ENCODE measurements around the gene HECTD2. TPM values are rescaled to one million over a fixed set of nuclear protein-coding genes. Genes with fewer than 3 reads are reported as not detected.
A peak's percentile ranks its signal among the peaks of the same experiment; 100 is the strongest.
"Not testable (repeated sequence)": the region's sequence is repeated elsewhere in the genome, so short reads cannot be mapped to it uniquely, and the experiment has no call there.

HECTD2 gene
- 14.6 TPM for polyA plus RNA-seq (2013, experiment 1 of 2)
- 15.6 TPM for polyA plus RNA-seq (2013, experiment 2 of 2)

DNA sequence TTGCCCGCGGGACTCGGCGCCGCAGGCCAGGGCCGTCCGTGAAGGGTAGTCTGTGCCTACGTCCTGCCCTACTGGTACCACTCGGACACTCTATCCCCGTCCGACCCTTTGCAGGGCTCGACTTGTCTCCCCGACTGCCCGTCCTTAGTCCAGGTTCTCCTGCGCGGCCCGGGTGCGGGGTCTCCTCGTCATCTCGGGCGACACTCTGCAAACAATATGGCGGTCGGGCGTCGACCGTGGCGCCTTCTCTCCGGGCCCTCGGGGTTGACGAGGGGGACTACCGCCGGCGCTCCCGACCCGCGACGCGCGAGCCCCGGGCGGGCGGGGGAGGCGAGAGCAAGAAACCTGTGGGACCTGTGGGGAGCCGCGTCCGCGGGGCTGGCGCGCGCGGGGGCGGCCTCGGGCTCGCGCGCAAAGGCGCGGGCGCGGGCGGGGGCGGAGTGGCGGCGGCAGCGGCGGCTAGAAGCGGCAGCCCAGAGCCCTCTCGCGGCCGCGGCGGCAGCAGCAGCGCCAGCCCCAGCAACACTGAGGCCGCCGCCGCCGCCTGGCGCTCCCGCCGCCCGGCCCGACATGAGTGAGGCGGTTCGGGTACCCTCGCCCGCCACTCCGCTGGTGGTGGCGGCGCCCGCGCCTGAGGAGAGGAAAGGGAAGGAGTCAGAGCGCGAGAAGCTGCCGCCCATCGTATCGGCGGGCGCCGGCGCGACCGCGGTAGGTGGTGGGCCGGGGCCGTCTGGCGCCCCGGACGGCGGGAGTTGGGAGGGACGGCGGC lies at the start of gene HECTD2:
TSS of gene HECTD2 (plus strand) at position 476 of the 769 bp plus-strand sequence. CDS start at position 571, 95 bp downstream.
- Histone ChIP-seq H3K4me1 (ENCODE audit: control insufficient read depth, insufficient read depth, low read length, poor library complexity, severe bottlenecking) (no peaks in the 10 kb centered on the region), H3K27ac (ENCODE audit: low read depth, low read length, severe bottlenecking) (peak within 1 kb of the TSS; percentile 98)
- WGBS, 2 experiments (ENCODE audit: insufficient coverage in 2 of 2), result 0% methylated on average over 56 to 78 of the region's 111 CpGs

DNA sequence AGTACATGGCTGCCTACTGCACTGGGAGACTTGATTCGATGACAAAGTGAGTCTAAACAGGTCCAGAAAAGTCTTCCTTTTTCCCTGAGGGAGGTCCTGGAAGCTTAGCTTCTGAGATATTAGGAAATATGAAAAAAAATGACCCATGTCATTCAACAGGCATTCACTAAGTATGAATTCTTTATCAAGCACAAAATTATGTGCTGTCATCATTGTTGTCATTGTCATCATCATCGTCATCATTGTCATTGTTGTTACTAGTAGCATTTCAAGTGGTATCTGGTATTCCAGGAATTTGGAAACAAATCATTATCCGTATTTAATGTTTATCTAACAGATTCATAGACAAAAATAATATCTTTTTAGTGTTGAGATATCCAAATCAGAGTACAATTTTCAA lies 49.7 kb upstream of the HECTD2 start:
- no peak overlapping the region for H3K27ac ChIP-seq (ENCODE audit: low read depth, low read length, severe bottlenecking)
- no peaks in the 10 kb centered on the region for H3K36me3 ChIP-seq (ENCODE audit: control insufficient read depth, insufficient read depth, low read length)
- 89% methylated on average over 1 of the region's 3 CpGs; no CpG with 5 or more reads in 1 of the 2 experiments for WGBS, 2 experiments (ENCODE audit: insufficient coverage in 2 of 2)
- H3K4me3 ChIP-seq (ENCODE audit: extremely low read depth, insufficient read depth, low read length, poor library complexity, severe bottlenecking), result no peak overlapping the region
- H3K4me1 ChIP-seq (ENCODE audit: control insufficient read depth, insufficient read depth, low read length, poor library complexity, severe bottlenecking), result no peaks in the 10 kb centered on the region
- no peaks in the 10 kb centered on the region for H3K9me3 ChIP-seq (ENCODE audit: control insufficient read depth, low read length)

More for the DNA sequence above, at the start of gene HECTD2:
- H3K9me3 ChIP-seq (ENCODE audit: control insufficient read depth, low read length), result no peaks in the 10 kb centered on the region
- no peaks in the 10 kb centered on the region for H3K36me3 ChIP-seq (ENCODE audit: control insufficient read depth, insufficient read depth, low read length)
- H3K4me3 ChIP-seq (ENCODE audit: extremely low read depth, insufficient read depth, low read length, poor library complexity, severe bottlenecking), result peak within 1 kb of the TSS; percentile 67

- not testable (repeated sequence) for H3K4me3 ChIP-seq (ENCODE audit: extremely low read depth, insufficient read depth, low read length, poor library complexity, severe bottlenecking); H3K27ac ChIP-seq (ENCODE audit: low read depth, low read length, severe bottlenecking); H3K9me3 ChIP-seq (ENCODE audit: control insufficient read depth, low read length); H3K36me3 ChIP-seq (ENCODE audit: control insufficient read depth, insufficient read depth, low read length); H3K4me1 ChIP-seq (ENCODE audit: control insufficient read depth, insufficient read depth, low read length, poor library complexity, severe bottlenecking)
- WGBS, 2 experiments (ENCODE audit: insufficient coverage in 2 of 2), result 100% methylated on average over 1 of the region's 3 CpGs; no CpG with 5 or more reads in 1 of the 2 experiments
Observed at GRCh38 chr10:91365519-91365918, 44.6 kb upstream of the HECTD2 start.

DNA sequence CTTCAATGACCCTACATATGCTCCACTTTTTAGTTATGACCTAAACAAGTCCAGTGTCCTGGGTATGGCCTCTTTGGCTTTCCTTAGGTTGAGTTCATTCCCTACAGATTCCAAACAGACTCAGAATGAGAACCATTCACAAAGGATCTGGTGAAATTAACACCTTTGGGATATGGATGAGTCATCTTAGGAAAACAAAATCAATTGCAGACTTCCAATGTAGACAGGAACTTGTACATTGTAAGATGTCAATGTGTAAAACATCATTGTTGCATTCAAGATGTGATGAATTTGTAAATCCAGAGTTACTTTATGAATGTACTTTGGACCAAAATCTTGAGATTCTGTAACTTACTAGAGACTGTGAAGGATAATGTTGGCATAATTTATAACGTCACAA lies 43.4 kb upstream of the HECTD2 start:
- H3K27ac ChIP-seq (ENCODE audit: low read depth, low read length, severe bottlenecking), result no peak overlapping the region
- no peaks in the 10 kb centered on the region for H3K4me1 ChIP-seq (ENCODE audit: control insufficient read depth, insufficient read depth, low read length, poor library complexity, severe bottlenecking)
- no CpG with 5 or more reads among the region's 1 CpG for WGBS, 2 experiments (ENCODE audit: insufficient coverage in 2 of 2)
- H3K9me3 ChIP-seq (ENCODE audit: control insufficient read depth, low read length), result no peaks in the 10 kb centered on the region
- H3K36me3 ChIP-seq (ENCODE audit: control insufficient read depth, insufficient read depth, low read length), result no peaks in the 10 kb centered on the region
- no peak overlapping the region for H3K4me3 ChIP-seq (ENCODE audit: extremely low read depth, insufficient read depth, low read length, poor library complexity, severe bottlenecking)

- Histone ChIP-seq H3K36me3 (ENCODE audit: control insufficient read depth, insufficient read depth, low read length) (no peaks in the 10 kb centered on the region), H3K4me1 (ENCODE audit: control insufficient read depth, insufficient read depth, low read length, poor library complexity, severe bottlenecking) (no peaks in the 10 kb centered on the region), H3K27ac (ENCODE audit: low read depth, low read length, severe bottlenecking) (no peak overlapping the region), H3K4me3 (ENCODE audit: extremely low read depth, insufficient read depth, low read length, poor library complexity, severe bottlenecking) (no peak overlapping the region), H3K9me3 (ENCODE audit: control insufficient read depth, low read length) (no peaks in the 10 kb centered on the region)
Observed at GRCh38 chr10:91367127-91367531, 43.0 kb upstream of the HECTD2 start.

- Histone ChIP-seq H3K9me3 (ENCODE audit: control insufficient read depth, low read length) (no peaks in the 10 kb centered on the region), H3K36me3 (ENCODE audit: control insufficient read depth, insufficient read depth, low read length) (no peaks in the 10 kb centered on the region), H3K4me3 (ENCODE audit: extremely low read depth, insufficient read depth, low read length, poor library complexity, severe bottlenecking) (no peak overlapping the region), H3K27ac (ENCODE audit: low read depth, low read length, severe bottlenecking) (no peak overlapping the region), H3K4me1 (ENCODE audit: control insufficient read depth, insufficient read depth, low read length, poor library complexity, severe bottlenecking) (no peaks in the 10 kb centered on the region)
- WGBS, 2 experiments (ENCODE audit: insufficient coverage in 2 of 2), result 86% methylated on average over 1 of the region's 2 CpGs; no CpG with 5 or more reads in 1 of the 2 experiments
Observed at GRCh38 chr10:91367558-91367957, 42.6 kb upstream of the HECTD2 start.

GRCh38 chr10:91369978-91370589 lies 40.1 kb upstream of the HECTD2 start:
- not testable (repeated sequence) for H3K4me3 ChIP-seq (ENCODE audit: extremely low read depth, insufficient read depth, low read length, poor library complexity, severe bottlenecking); H3K27ac ChIP-seq (ENCODE audit: low read depth, low read length, severe bottlenecking); H3K9me3 ChIP-seq (ENCODE audit: control insufficient read depth, low read length); H3K36me3 ChIP-seq (ENCODE audit: control insufficient read depth, insufficient read depth, low read length); H3K4me1 ChIP-seq (ENCODE audit: control insufficient read depth, insufficient read depth, low read length, poor library complexity, severe bottlenecking)
- WGBS, 2 experiments (ENCODE audit: insufficient coverage in 2 of 2), result 86% methylated on average over 1 of the region's 6 CpGs; no CpG with 5 or more reads in 1 of the 2 experiments

DNA sequence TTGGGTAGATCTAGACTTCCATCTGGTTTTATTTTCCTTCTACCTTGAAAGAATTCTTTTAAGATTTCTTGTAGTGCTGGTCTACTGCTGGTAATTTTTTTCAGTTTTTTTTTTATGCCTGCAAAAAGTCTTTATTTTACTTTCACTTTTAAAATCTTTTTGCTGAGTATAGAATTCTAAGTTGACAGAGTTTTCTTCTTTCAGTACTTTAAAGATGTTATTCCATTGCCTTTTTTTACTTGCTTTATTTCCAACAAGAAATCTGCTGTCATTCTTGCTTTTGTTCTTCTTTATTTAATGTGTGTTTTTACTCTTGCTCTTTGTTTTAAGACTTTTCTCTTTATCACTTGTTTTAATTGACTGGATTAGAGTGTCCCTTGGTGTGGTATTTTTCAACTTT lies 36.1 kb upstream of the HECTD2 start:
- Histone ChIP-seq H3K27ac (ENCODE audit: low read depth, low read length, severe bottlenecking) (no peak overlapping the region), H3K36me3 (ENCODE audit: control insufficient read depth, insufficient read depth, low read length) (no peaks in the 10 kb centered on the region), H3K4me3 (ENCODE audit: extremely low read depth, insufficient read depth, low read length, poor library complexity, severe bottlenecking) (no peak overlapping the region), H3K9me3 (ENCODE audit: control insufficient read depth, low read length) (no peaks in the 10 kb centered on the region), H3K4me1 (ENCODE audit: control insufficient read depth, insufficient read depth, low read length, poor library complexity, severe bottlenecking) (no peaks in the 10 kb centered on the region)

DNA sequence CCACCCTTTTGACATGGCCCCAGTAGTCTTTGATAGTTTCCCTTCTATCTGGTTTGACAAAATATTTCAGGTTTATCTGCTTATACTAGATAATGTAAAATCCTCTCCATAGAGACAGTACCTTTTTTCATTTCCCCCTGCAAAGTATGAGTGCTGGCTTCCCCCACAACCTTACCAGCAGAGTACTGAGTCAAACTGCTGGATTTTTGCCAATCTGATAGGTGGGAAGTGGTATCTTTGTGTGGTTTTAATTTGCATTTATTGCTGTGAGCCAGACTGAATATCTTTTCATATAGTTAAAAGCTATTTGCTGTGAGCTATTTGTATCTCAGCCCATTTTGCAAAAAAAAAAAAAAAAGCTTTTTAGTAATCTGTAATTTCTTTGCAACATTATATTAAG lies 32.1 kb upstream of the HECTD2 start:
- H3K27ac ChIP-seq (ENCODE audit: low read depth, low read length, severe bottlenecking), result no peak overlapping the region
- H3K4me3 ChIP-seq (ENCODE audit: extremely low read depth, insufficient read depth, low read length, poor library complexity, severe bottlenecking), result no peak overlapping the region
- peaks cover 15% of the 10 kb centered on the region for H3K4me1 ChIP-seq (ENCODE audit: control insufficient read depth, insufficient read depth, low read length, poor library complexity, severe bottlenecking)
- H3K36me3 ChIP-seq (ENCODE audit: control insufficient read depth, insufficient read depth, low read length), result no peaks in the 10 kb centered on the region
- H3K9me3 ChIP-seq (ENCODE audit: control insufficient read depth, low read length), result peaks cover 9% of the 10 kb centered on the region

DNA sequence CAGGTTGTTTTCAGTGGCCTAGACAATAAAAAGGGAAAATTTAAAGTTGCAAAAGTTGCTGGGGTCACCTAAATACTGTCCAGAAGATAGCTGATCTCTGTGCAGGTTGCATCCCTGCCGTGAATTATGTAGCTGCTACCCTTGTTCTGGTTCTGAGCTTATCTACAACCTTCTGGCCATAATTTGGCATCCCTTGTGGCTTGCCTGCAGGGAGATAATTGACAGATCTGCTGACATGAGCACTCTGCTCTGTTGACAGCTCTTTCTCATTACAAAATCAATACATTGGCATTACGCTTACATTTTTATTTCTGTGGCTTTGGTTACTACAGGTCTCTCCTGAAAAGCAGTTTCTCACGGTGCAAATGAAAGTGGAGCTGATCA lies 29.3 kb upstream of the HECTD2 start:
- no peak overlapping the region for H3K4me3 ChIP-seq (ENCODE audit: extremely low read depth, insufficient read depth, low read length, poor library complexity, severe bottlenecking)
- H3K36me3 ChIP-seq (ENCODE audit: control insufficient read depth, insufficient read depth, low read length), result no peaks in the 10 kb centered on the region
- H3K4me1 ChIP-seq (ENCODE audit: control insufficient read depth, insufficient read depth, low read length, poor library complexity, severe bottlenecking), result peaks cover 15% of the 10 kb centered on the region
- WGBS, 2 experiments (ENCODE audit: insufficient coverage in 2 of 2), result 70 to 75% methylated on average over 3 of the region's 3 CpGs
- H3K27ac ChIP-seq (ENCODE audit: low read depth, low read length, severe bottlenecking), result peak overlapping the region; percentile 82
- peaks cover 9% of the 10 kb centered on the region for H3K9me3 ChIP-seq (ENCODE audit: control insufficient read depth, low read length)

- no peaks in the 10 kb centered on the region for H3K36me3 ChIP-seq (ENCODE audit: control insufficient read depth, insufficient read depth, low read length)
- H3K4me3 ChIP-seq (ENCODE audit: extremely low read depth, insufficient read depth, low read length, poor library complexity, severe bottlenecking), result no peak overlapping the region
- 41 to 72% methylated on average over 5 to 6 of the region's 9 CpGs for WGBS, 2 experiments (ENCODE audit: insufficient coverage in 2 of 2)
- H3K9me3 ChIP-seq (ENCODE audit: control insufficient read depth, low read length), result peaks cover 9% of the 10 kb centered on the region
- peaks cover 15% of the 10 kb centered on the region for H3K4me1 ChIP-seq (ENCODE audit: control insufficient read depth, insufficient read depth, low read length, poor library complexity, severe bottlenecking)
- peak overlapping the region; percentile 82 for H3K27ac ChIP-seq (ENCODE audit: low read depth, low read length, severe bottlenecking)
Observed at GRCh38 chr10:91381257-91381891, 28.8 kb upstream of the HECTD2 start.

Measured in mesodermal cell (in vitro differentiated cells).